GM10847 (cell line): ENCODE results near the gene PRKD2.

Source experiments
- POLR2A ChIP-seq: IDR thresholded peaks from 2 replicates; pipeline ENCODE4 v1.6.1; 2011; ENCODE audit not compliant: insufficient read length; ENCODE audit errors: extremely low read depth

The PRKD2 gene

DNA sequence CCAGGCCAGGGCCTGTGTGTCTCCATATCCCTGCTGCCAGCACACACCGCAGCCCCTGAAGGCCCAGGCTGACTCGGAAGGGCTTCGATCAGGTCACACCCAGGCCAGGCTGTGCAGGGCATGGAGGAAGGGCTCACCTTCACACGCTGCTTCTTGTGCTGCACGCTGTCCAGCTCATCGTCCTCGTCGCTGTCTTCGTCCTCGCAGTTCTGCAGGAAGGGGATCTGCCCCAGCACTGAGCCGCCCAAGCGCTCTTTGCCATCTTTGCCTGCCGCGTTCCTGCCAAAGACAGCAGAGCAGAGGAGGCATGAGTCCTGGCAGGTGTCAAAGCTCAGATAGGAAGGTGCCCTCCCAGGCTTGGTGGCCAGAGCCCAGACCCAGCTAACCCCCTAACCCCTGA, 13.7 kb upstream of the PRKD2 start:
- no peak for TF ChIP-seq POLR2A

DNA sequence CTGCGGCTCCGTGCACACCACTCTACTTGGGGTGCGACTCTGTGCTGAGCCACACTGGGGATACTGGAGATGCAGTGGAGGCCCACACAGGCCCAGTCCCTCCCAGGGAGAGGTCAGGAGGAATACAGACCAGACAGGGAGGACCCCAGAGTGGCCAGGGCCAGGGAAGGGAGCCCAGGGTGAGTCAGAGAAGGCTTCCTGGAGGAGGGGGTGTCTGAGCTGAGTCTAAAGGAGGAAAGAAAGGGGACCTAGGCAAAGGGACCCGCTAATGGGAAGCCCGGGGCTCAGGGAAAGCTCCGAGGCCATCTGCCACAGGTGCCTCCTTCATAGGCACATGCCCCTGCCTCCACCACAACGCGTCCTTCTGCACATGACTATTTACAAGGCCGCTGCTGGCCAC, 13.3 kb upstream of the PRKD2 start:
- TF ChIP-seq POLR2A, result no peak

DNA sequence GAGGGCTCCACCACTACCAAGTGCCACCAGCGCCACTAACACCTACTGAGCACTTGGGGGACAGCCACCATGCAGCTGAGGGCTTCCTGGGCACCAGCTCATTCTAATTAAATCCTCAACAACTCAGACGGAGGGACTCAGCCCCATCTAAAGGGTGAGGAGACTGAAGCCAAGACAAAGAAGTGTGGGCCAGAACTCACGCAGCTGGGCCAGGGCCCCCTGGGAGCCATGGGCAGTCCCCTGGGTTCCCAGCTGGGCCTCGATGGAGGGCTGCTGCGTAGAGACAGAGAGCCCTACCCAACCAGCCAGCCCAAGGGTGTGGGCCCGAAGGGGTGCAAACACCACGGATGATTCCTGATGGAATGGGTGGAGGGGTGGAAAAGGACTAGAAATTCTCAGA, 12.8 kb upstream of the PRKD2 start:
- TF ChIP-seq POLR2A, result no peak

DNA sequence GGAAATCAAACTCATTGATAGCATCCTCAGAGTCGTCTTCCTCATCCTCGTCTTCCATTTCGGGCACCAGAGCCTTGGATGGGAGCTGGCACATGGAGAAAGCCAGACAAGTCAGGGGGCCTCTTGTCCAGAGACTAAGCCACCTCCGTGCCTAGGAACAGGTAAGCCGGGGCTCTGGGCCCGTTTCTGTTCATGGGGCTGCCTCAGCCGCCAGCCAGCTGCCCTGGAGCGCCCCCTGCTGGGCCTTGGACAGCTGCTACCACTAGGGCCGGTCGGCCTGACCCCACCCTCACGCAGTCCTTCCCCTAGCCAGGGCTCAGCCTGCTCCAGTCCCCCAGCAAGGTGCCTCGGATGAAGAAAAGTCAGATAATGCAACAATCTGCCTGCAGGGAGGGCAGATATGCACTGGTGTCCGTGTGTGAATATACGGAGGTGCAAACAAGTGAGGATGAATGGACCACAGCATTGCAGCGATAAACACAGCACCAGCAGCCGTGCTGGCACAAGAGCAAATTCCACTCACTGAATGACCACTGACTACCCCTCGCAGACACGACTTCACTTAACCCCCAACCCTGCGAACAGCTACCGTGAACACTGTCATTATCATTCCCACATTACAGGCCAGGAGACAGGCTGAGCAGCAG, 11.9 kb upstream of the PRKD2 start:
- TF ChIP-seq POLR2A, result no peak

DNA sequence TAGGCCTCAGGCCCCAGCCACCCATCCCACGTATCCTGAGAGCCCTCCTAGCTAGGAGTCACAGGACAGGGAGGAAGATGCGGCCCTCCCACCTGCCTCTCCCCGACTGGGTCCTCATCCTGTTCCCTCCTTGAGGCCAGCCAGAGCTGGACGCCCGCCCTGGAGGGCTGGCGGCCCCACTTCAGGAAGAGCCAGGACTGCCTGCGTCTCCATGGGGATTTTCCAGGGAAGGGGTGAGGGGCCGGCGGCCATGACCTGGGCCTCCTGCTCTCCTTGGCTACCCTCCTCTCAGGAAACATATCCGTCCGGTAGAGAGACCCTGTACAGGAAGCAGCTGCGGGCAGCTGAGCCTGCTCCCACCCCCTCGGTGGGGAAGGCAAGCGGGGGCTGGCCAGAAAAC, 11.3 kb upstream of the PRKD2 start:
- no peak for TF ChIP-seq POLR2A

DNA sequence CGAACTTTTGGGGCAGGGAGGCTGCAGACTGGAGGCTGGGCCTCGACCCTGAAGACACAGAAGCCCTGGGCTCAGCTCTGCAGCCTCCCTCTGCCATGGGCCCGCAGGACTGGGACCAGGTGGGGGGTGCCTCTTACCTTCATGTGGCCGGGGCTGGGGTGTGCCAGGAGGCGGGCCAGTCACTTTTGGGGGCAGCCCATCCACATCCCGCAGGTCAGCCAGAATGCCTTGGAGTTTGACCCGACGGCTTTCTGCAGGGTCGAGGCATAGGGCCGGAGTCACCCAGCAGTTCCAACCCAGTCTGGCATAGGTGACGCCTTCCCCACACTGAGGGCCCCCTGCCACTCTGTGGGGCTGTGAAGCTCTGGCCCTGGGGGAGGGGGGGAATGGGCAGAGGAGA, 10.8 kb upstream of the PRKD2 start:
- TF ChIP-seq POLR2A, result no peak

DNA sequence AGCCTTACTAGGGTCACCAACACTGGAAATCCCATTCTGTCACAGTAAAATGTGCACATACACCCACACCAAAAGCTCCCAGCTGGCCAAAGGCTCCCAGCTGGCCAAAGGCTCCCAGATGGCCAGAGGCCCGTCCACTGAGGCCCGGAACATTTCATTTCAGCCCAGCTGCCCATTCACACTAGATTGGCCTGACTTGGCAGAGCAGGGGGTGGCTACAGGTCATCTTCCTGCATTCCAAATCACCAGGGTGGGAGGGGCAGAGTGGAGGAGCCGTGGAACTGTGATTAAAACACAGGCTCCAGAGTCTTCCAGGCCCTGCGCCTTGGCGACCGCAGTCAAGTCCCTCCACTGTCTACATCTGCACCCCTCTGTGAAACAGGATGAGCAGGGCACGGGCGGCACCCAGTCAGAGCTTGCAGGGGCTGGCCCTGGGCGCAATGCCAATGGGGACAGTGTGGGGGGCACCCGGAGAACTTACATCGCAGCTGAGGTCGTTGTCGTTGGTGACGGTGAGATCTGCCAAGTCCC, 10.1 kb upstream of the PRKD2 start:
- TF ChIP-seq POLR2A, result no peak

DNA sequence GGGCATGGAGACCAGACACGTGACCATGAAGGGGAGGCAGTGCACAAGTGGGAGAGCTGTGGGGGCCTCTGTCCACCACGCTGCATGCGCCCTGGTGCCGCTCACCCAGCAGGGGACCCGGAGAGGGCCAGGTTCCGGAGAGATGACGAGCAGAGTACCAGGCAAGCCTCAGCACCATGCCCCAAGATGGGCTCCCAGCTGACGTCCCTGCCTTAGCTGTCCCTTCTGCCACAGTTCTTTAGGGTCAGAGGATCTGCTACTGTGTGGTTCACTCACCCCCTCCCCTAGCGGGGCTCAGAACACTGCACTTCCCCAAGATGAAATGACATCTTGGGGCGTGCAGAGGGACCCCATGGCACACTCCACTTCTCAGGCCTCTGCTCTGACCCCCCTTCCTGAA, 9.6 kb upstream of the PRKD2 start:
- no peak for TF ChIP-seq POLR2A

DNA sequence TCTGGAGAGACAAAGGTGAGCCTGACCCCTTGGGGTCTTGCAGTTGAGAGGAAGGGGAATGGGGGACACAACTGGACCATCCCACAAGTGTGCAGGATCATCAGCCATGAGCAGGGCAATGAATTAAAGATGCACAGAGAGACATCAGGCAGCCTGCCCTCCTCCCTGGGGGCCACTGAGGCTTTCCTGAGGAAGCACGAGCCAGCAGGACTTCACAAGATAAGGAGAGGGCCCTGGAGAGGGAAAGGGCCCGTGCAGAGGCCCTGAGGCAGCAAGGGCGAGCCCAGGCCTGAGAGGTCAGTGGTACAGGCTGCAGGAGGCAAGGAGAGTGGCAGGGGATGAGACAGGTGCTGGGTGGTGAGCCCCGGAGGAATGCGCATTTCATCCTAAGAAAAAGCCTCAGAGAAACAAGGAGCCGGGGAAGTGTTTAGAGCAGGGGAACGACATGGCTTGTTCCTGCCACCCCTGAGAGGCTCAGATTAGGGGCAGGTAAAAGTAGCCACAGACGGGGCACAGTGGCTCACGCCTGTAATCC, 9.0 kb upstream of the PRKD2 start:
- no peak for TF ChIP-seq POLR2A

DNA sequence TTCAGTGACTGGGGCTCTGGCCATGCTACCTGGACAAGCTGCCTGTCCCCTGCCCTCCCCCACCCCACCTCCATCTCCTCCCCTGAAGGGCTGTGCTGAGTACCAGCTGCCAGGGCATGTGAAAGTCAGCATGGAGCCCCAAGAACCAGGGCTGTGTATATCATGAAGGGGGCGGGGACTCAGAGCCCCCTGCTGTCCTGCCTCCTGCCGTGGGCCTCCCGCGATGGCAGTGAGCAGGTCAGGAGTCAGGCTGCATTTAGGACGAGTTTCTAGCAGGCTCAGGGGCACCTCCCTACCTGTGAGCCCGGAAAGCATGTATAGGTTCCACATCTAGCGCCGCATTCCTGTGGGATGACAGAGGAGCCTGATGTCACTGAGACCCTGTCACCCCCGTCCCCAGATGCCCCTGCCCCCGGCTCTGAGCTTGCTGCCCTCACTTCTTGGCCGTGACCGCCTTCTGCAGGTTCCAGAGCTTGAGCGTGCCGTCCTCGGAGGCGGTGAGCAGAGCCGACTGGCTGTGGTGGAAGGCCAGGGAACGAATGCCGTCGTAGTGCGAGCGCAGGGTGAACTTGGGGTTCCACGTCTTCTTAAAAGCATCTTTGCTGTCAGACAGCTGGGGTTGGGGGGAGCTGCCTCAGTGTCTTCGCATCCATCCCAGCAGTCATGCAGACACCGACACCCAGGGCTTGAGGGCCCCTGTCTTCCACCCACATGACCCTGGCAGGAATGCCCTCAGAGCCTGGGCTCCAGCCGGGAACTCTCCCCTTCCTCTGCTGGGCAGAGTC, 8.3 kb upstream of the PRKD2 start:
- TF ChIP-seq POLR2A, result no peak

DNA sequence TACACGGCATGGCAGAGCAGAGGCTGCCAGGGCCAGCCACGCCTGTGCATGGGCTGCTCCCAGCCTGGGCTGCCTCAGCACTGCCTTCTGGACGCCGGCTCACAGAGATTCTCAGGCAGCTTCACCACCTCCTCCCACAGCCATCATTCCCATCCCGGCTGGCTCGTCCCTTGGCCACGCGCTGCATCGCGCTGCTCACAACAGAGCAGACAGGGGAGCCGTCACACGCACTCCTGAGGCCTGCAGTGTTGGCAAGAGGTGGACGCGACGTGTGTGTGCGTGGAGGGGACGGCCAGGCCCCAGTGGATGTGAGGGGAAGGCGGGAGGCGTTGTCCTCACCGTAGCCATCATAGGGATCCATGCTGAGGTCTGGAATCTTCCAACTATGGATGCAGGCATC, 7.6 kb upstream of the PRKD2 start:
- TF ChIP-seq POLR2A, result no peak

DNA sequence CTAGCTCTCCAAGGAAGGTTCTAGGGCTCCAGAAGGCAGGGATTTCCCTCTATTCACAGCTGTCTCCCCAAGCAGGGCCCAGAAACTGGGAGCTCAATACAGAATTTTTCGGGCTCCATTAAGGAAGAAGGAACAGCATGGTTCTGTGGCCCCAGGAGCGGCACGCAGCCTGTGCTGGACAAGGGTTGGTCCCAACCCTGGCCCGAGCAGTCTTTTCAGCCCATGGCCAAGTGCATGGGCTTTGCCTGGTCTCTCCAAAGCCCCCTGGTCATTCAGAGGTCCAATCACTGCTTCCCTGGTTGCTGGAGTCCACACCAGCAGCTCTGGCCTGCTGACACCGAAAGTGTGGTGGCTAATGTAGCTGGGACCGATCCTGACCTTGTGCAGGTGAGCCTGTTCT, 6.6 kb upstream of the PRKD2 start:
- no peak for TF ChIP-seq POLR2A

DNA sequence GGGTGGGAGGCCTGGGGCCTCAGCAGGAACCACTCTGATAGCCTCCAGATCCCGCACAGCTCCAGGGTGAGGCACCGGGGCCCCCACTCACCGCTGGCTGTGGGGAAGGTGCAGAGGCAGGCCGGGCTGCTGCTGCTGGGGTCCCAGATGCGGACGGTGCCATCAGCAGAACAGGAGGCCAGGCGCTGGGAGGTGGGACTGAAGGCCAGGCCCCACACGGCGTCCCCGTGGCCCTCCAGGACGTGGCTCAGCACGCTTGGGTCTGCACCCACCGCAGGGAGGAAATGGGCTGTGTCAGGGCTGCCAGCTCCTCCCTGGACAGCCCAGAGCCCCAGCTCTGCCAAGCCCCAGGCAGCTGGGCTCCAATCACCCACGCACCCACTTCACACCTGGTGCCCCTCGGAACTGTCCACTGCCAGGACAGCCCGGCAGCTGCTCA, 6.1 kb upstream of the PRKD2 start:
- TF ChIP-seq POLR2A, result no peak

DNA sequence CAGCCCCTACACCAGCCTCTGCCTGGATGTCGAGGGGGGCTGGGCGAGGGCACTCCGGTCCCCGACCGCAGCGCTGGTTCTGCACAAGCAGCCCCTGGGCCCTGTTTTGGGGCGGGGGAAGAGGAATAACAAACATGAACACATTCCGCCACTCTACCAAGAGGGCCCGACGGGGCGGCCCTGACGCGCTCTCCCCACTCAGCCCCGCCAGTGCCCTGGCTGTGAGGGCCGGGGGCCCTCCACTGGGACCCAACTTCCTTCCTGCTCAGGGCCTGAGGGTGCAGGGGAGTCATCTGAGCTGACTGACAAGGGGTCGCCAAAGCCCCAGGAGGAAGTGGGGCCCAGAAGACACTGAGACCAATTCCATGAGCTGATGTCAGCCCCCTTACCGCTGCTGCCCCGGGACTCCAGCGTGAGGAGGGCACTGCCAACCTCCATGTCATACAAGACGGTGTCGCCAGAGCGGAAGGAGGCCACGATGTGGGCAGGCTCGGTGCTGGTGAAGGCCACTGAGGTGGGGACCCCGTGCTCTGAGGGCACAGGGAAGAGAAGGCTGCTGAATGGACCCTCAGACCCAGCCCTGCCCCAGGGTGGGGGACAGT, 5.6 kb upstream of the PRKD2 start:
- no peak for TF ChIP-seq POLR2A

DNA sequence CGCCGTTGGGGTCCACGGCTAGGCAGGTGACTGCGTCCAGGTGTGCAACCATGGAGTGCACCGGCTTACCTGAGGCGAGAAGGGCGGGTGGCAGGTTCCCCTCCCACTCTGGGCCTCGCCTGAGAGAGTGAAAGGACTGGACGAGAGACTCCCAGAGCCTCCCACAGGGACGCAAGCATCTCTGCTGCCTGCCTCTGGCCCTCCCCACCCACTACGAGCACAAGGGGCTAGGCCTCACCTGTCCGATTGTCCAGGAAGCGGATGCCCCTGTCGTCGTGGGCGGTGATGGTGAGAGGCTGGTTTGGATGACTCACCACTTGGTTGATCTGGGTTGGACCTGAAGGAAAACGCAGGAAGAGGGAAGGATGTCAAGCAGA, 5.1 kb upstream of the PRKD2 start:
- TF ChIP-seq POLR2A, result no peak
